ENCODE measurements around the gene TRIM2. TPM values are rescaled to one million over a fixed set of nuclear protein-coding genes. Genes with fewer than 3 reads are reported as not detected.

TRIM2 gene
- total RNA-seq, 2 donors from 2014 or later, result 0.32 to 4.4 TPM

GRCh38 chr4:153255233-153255632 is 51.0 kb downstream of the TRIM2 start:
- no peaks in the 10 kb centered on the region for H3K36me3 Mint-ChIP-seq
- DNase-seq (ENCODE audit: low spot score in 2 of 2) (no peak), ATAC-seq (no peak)
- H3K9me3 Mint-ChIP-seq, result no peaks in the 10 kb centered on the region
- no peak overlapping the region for H3K27ac Mint-ChIP-seq

GRCh38 chr4:153257151-153257620 is 52.9 kb downstream of the TRIM2 start:
- no peak overlapping the region for H3K27ac Mint-ChIP-seq
- peaks cover 0 to 6% of the 10 kb centered on the region in 2 donors for H3K36me3 Mint-ChIP-seq
- ATAC-seq (peak; percentile 73 to 81), DNase-seq (ENCODE audit: low spot score in 2 of 2) (peak in 1 of 2 donors; percentile 25)
- H3K9me3 Mint-ChIP-seq, result peaks cover 0 to 4% of the 10 kb centered on the region in 2 donors

- ATAC-seq, result no peak
- Mint-ChIP-seq H3K9me3 (peaks cover 0 to 4% of the 10 kb centered on the region in 2 donors), H3K27ac (no peak overlapping the region), H3K36me3 (peaks cover 0 to 6% of the 10 kb centered on the region in 2 donors)
- DNase-seq (ENCODE audit: low spot score in 2 of 2), result no peak
Measured at GRCh38 chr4:153257991-153258390, 53.7 kb downstream of the TRIM2 start.

GRCh38 chr4:153258750-153259149 is 54.5 kb downstream of the TRIM2 start:
- peaks cover 0 to 6% of the 10 kb centered on the region in 2 donors for H3K36me3 Mint-ChIP-seq
- H3K27ac Mint-ChIP-seq, result no peak overlapping the region
- ATAC-seq (no peak), DNase-seq (ENCODE audit: low spot score in 2 of 2) (no peak)
- H3K9me3 Mint-ChIP-seq, result peaks cover 0 to 4% of the 10 kb centered on the region in 2 donors

GRCh38 chr4:153259661-153260060 is 55.4 kb downstream of the TRIM2 start:
- ATAC-seq (no peak), DNase-seq (ENCODE audit: low spot score in 2 of 2) (no peak)
- no peak overlapping the region for H3K27ac Mint-ChIP-seq
- peaks cover 0 to 6% of the 10 kb centered on the region in 2 donors for H3K36me3 Mint-ChIP-seq
- peaks cover 0 to 4% of the 10 kb centered on the region in 2 donors for H3K9me3 Mint-ChIP-seq

GRCh38 chr4:153260132-153260531 is 55.9 kb downstream of the TRIM2 start:
- peaks cover 0 to 4% of the 10 kb centered on the region in 2 donors for H3K9me3 Mint-ChIP-seq
- H3K27ac Mint-ChIP-seq, result no peak overlapping the region
- DNase-seq (ENCODE audit: low spot score in 2 of 2) (no peak), ATAC-seq (no peak)
- peaks cover 0 to 6% of the 10 kb centered on the region in 2 donors for H3K36me3 Mint-ChIP-seq

GRCh38 chr4:153260553-153261300 is 56.5 kb downstream of the TRIM2 start:
- Mint-ChIP-seq H3K9me3 (peaks cover 0 to 4% of the 10 kb centered on the region in 2 donors), H3K36me3 (peaks cover 0 to 6% of the 10 kb centered on the region in 2 donors), H3K27ac (no peak overlapping the region)
- DNase-seq (ENCODE audit: low spot score in 2 of 2) (no peak), ATAC-seq (no peak)

- DNase-seq (ENCODE audit: low spot score in 2 of 2) (no peak), ATAC-seq (no peak)
- Mint-ChIP-seq H3K36me3 (peaks cover 0 to 6% of the 10 kb centered on the region in 2 donors), H3K9me3 (peaks cover 0 to 4% of the 10 kb centered on the region in 2 donors), H3K27ac (no peak overlapping the region)
Measured at GRCh38 chr4:153261461-153261860, 57.2 kb downstream of the TRIM2 start.

GRCh38 chr4:153261914-153262313 is 57.7 kb downstream of the TRIM2 start:
- H3K36me3 Mint-ChIP-seq, result peaks cover 0 to 6% of the 10 kb centered on the region in 2 donors
- ATAC-seq (no peak), DNase-seq (ENCODE audit: low spot score in 2 of 2) (no peak)
- H3K9me3 Mint-ChIP-seq, result peaks cover 0 to 4% of the 10 kb centered on the region in 2 donors
- H3K27ac Mint-ChIP-seq, result no peak overlapping the region

GRCh38 chr4:153265306-153266047 is 61.2 kb downstream of the TRIM2 start:
- peaks cover 0 to 6% of the 10 kb centered on the region in 2 donors for H3K36me3 Mint-ChIP-seq
- no peak overlapping the region for H3K27ac Mint-ChIP-seq
- peak in 1 of 2 donors; percentile 29 for ATAC-seq

GRCh38 chr4:153266988-153267387 is 62.7 kb downstream of the TRIM2 start:
- ATAC-seq (no peak), DNase-seq (ENCODE audit: low spot score in 2 of 2) (no peak)
- Mint-ChIP-seq H3K27ac (no peak overlapping the region), H3K9me3 (peaks cover 0 to 2% of the 10 kb centered on the region in 2 donors), H3K36me3 (peaks cover 0 to under 1% of the 10 kb centered on the region in 2 donors)

More at GRCh38 chr4:153265306-153266047, 61.2 kb downstream of the TRIM2 start:
- H3K9me3 Mint-ChIP-seq, result peaks cover 0 to 4% of the 10 kb centered on the region in 2 donors
- no peak for DNase-seq (ENCODE audit: low spot score in 2 of 2)

GRCh38 chr4:153267890-153268289 is 63.6 kb downstream of the TRIM2 start:
- ATAC-seq, result no peak
- no peak for DNase-seq (ENCODE audit: low spot score in 2 of 2)
- Mint-ChIP-seq H3K27ac (peak overlapping the region in 1 of 2 donors; percentile 52), H3K9me3 (no peaks in the 10 kb centered on the region), H3K36me3 (no peaks in the 10 kb centered on the region)

GRCh38 chr4:153268295-153268694 is 64.1 kb downstream of the TRIM2 start:
- H3K27ac Mint-ChIP-seq, result peak overlapping the region in 1 of 2 donors; percentile 54
- no peaks in the 10 kb centered on the region for H3K36me3 Mint-ChIP-seq
- DNase-seq (ENCODE audit: low spot score in 2 of 2) (no peak), ATAC-seq (no peak)
- no peaks in the 10 kb centered on the region for H3K9me3 Mint-ChIP-seq

GRCh38 chr4:153269218-153269990 is 65.2 kb downstream of the TRIM2 start:
- H3K27ac Mint-ChIP-seq, result no peak overlapping the region
- ATAC-seq (no peak), DNase-seq (ENCODE audit: low spot score in 2 of 2) (no peak)
- H3K36me3 Mint-ChIP-seq, result no peaks in the 10 kb centered on the region
- no peaks in the 10 kb centered on the region for H3K9me3 Mint-ChIP-seq

- no peak for DNase-seq (ENCODE audit: low spot score in 2 of 2)
- Mint-ChIP-seq H3K36me3 (no peaks in the 10 kb centered on the region), H3K9me3 (no peaks in the 10 kb centered on the region), H3K27ac (no peak overlapping the region)
- ATAC-seq, result no peak
Measured at GRCh38 chr4:153270361-153270760, 66.1 kb downstream of the TRIM2 start.

GRCh38 chr4:153271820-153272219 is 67.6 kb downstream of the TRIM2 start:
- ATAC-seq (no peak), DNase-seq (ENCODE audit: low spot score in 2 of 2) (no peak)
- Mint-ChIP-seq H3K36me3 (no peaks in the 10 kb centered on the region), H3K27ac (no peak overlapping the region), H3K9me3 (no peaks in the 10 kb centered on the region)

- DNase-seq (ENCODE audit: low spot score in 2 of 2) (no peak), ATAC-seq (no peak)
- no peaks in the 10 kb centered on the region for H3K9me3 Mint-ChIP-seq
- H3K27ac Mint-ChIP-seq, result no peak overlapping the region
- no peaks in the 10 kb centered on the region for H3K36me3 Mint-ChIP-seq
Measured at GRCh38 chr4:153273751-153274150, 69.5 kb downstream of the TRIM2 start.
